WTC11 (cell line): Measurements from ENCODE around the gene SOCS3. TPM values are rescaled to one million over a fixed set of nuclear protein-coding genes. Genes with fewer than 3 reads are reported as not detected.

Experiments
- ATAC-seq: fragments of 200-7000 bp; cut with Tn5 transposase; 2 replicates; pipeline ENCODE4 v1.10.0; 2021; ENCODE audit warnings: mild to moderate bottlenecking, moderate library complexity
- CTCF ChIA-PET: fragments of 300-600 bp; sonication (Branson Sonifier 250); formaldehyde crosslinking; loops from one replicate; lab custom pipeline; 2021; ENCODE audit warnings: antibody characterized with exemption; lab: Charles Lee
- POLR2A ChIA-PET: fragments of 350-600 bp; sonication (Branson Sonifier 250); formaldehyde crosslinking; loops from one replicate; lab custom pipeline; 2021; ENCODE audit warnings: antibody characterized with exemption; lab: Charles Lee
- DNase-seq: peaks from one replicate; pipeline ENCODE4 v3.0.0; 2021; ENCODE audit warnings: low spot score
- H3K27ac Mint-ChIP-seq: 2 replicates; pipeline ENCODE4 v1.8.0; 2021; ENCODE audit warnings: mixed read lengths
- H3K27me3 Mint-ChIP-seq: 2 replicates; pipeline ENCODE4 v1.8.0; 2021; ENCODE audit warnings: low read depth, mild to moderate bottlenecking, moderate library complexity, mixed read lengths
- H3K36me3 Mint-ChIP-seq: 2 replicates; pipeline ENCODE4 v1.8.0; 2021; ENCODE audit warnings: mixed read lengths
- H3K4me1 Mint-ChIP-seq: 2 replicates; pipeline ENCODE4 v1.8.0; 2022; ENCODE audit warnings: mixed read lengths
- H3K4me3 Mint-ChIP-seq: 2 replicates; pipeline ENCODE4 v1.8.0; 2021; ENCODE audit warnings: mild to moderate bottlenecking, moderate library complexity, mixed read lengths
- H3K9me3 Mint-ChIP-seq: 2 replicates; pipeline ENCODE4 v1.8.0; 2021; ENCODE audit warnings: mixed read lengths
- AFF4 ChIP-seq: sonication (generic); formaldehyde crosslinking; IDR thresholded peaks from 2 replicates; pipeline ENCODE4 v1.8.1; 2023; ENCODE audit warnings: mild to moderate bottlenecking, missing genetic modification reagents, borderline replicate concordance
- ATF1 ChIP-seq: sonication (generic); formaldehyde crosslinking; IDR thresholded peaks from 2 replicates; pipeline ENCODE4 v1.8.1; 2023; ENCODE audit warnings: mild to moderate bottlenecking, moderate library complexity, missing genetic modification reagents
- ATF3 ChIP-seq: sonication (generic); formaldehyde crosslinking; conservative IDR thresholded peaks from 2 replicates; pipeline ENCODE4 v1.8.1; 2022; ENCODE audit warnings: mild to moderate bottlenecking, missing genetic modification reagents
- CREM ChIP-seq: sonication (generic); formaldehyde crosslinking; IDR thresholded peaks from 2 replicates; pipeline ENCODE4 v1.8.1; 2022; ENCODE audit warnings: mild to moderate bottlenecking, missing genetic modification reagents, moderate library complexity
- CTCF ChIP-seq: fragments of 200-600 bp; IDR thresholded peaks from 2 replicates; pipeline ENCODE4 v1.8.0; 2022; ENCODE audit warnings: antibody characterized with exemption
- E2F1 ChIP-seq: sonication (generic); formaldehyde crosslinking; IDR thresholded peaks from 2 replicates; pipeline ENCODE4 v1.8.0; 2022; ENCODE audit warnings: mild to moderate bottlenecking, missing genetic modification reagents
- E2F5 ChIP-seq: sonication (generic); formaldehyde crosslinking; IDR thresholded peaks from 2 replicates; pipeline ENCODE4 v1.8.1; 2022; ENCODE audit warnings: mild to moderate bottlenecking, moderate library complexity, missing genetic modification reagents
- ESRRA ChIP-seq: sonication (generic); formaldehyde crosslinking; IDR thresholded peaks from 2 replicates; pipeline ENCODE4 v1.8.1; 2022; ENCODE audit warnings: mild to moderate bottlenecking, missing genetic modification reagents, borderline replicate concordance
- IRF2 ChIP-seq: sonication (generic); formaldehyde crosslinking; IDR thresholded peaks from 2 replicates; pipeline ENCODE4 v1.8.0; 2022; ENCODE audit warnings: low read depth, missing genetic modification reagents, borderline replicate concordance
- JUN ChIP-seq: sonication (generic); formaldehyde crosslinking; IDR thresholded peaks from 2 replicates; pipeline ENCODE4 v1.8.0; 2023; ENCODE audit warnings: mild to moderate bottlenecking, missing genetic modification reagents
- MLX ChIP-seq: sonication (generic); formaldehyde crosslinking; IDR thresholded peaks from 2 replicates; pipeline ENCODE4 v1.8.1; 2023; ENCODE audit warnings: mild to moderate bottlenecking, missing genetic modification reagents, moderate library complexity
- NFATC4 ChIP-seq: fragments of 250-450 bp; sonication (Bioruptor Pico); IDR thresholded peaks from 2 replicates; pipeline ENCODE4 v1.9.0; 2021; ENCODE audit warnings: mild to moderate bottlenecking
- NR2C2 ChIP-seq: sonication (generic); formaldehyde crosslinking; IDR thresholded peaks from 2 replicates; pipeline ENCODE4 v1.8.0; 2022; ENCODE audit warnings: mild to moderate bottlenecking, missing genetic modification reagents
- PRRX2 ChIP-seq: fragments of 250-450 bp; sonication (Bioruptor Pico); IDR thresholded peaks from 2 replicates; pipeline ENCODE4 v1.8.0; 2021; ENCODE audit warnings: mild to moderate bottlenecking
- TCF7 ChIP-seq: sonication (generic); formaldehyde crosslinking; IDR thresholded peaks from 2 replicates; pipeline ENCODE4 v1.8.0; 2022; ENCODE audit warnings: mild to moderate bottlenecking, low read depth, missing genetic modification reagents, moderate library complexity
- TP53 ChIP-seq: sonication (generic); formaldehyde crosslinking; IDR thresholded peaks from 2 replicates; pipeline ENCODE4 v1.8.1; 2023; ENCODE audit warnings: mild to moderate bottlenecking, missing genetic modification reagents
- ZBTB21 ChIP-seq: sonication (generic); formaldehyde crosslinking; IDR thresholded peaks from 2 replicates; pipeline ENCODE4 v1.8.1; 2023; ENCODE audit warnings: mild to moderate bottlenecking, missing genetic modification reagents, borderline replicate concordance
- ZNF121 ChIP-seq: sonication (generic); formaldehyde crosslinking; IDR thresholded peaks from 2 replicates; pipeline ENCODE4 v1.8.0; 2023; ENCODE audit warnings: missing genetic modification reagents
- ZNF532 ChIP-seq: fragments of 250-450 bp; sonication (Bioruptor Pico); IDR thresholded peaks from 2 replicates; pipeline ENCODE4 v1.9.0; 2021; ENCODE audit warnings: mild to moderate bottlenecking, borderline replicate concordance
- total RNA-seq: library from RNA; stranded (reverse); gene quantifications from 3 replicates; pipeline ENCODE4 v1.2.3, GENCODE V29; 2021

Gene SOCS3
- total RNA-seq, 1 experiment from 2014 or later, result 23.8 TPM

GRCh38 chr17:78394209-78394608 lies 34.3 kb upstream of the SOCS3 start (continued):
- TF ChIP-seq CTCF, result no peak
- TF ChIP-seq ZBTB21, result no peak

GRCh38 chr17:78393575-78393974 lies 33.7 kb upstream of the SOCS3 start:
- CTCF ChIA-PET, result interaction anchor here (1.0 kb wide), 1 partner anchor 10 kb away, joined by 3 read pairs; no protein-coding TSS in a partner anchor
- Mint-ChIP-seq H3K4me3 (no peak overlapping the region), H3K9me3 (no peaks in the 10 kb centered on the region), H3K36me3 (peaks cover 41% of the 10 kb centered on the region), H3K4me1 (peaks cover 23% of the 10 kb centered on the region), H3K27ac (peak overlapping the region; percentile 69), H3K27me3 (no peaks in the 10 kb centered on the region)
- DNase-seq (no peak), ATAC-seq (no peak)
- POLR2A ChIA-PET, result interaction anchor here (0.7 kb wide), 1 partner anchor 174 kb away, joined by 3 read pairs; no protein-coding TSS in a partner anchor
- TF ChIP-seq AFF4 (CRISPR knock-in tag), result no peak
- no peak for TF ChIP-seq IRF2 (CRISPR knock-in tag)
- TF ChIP-seq E2F1 (CRISPR knock-in tag), result no peak
- TF ChIP-seq JUN (CRISPR knock-in tag), result no peak
- no peak for TF ChIP-seq TCF7
- no peak for TF ChIP-seq ZNF532 (CRISPR knock-in tag)
- TF ChIP-seq MLX (CRISPR knock-in tag), result no peak
- no peak for TF ChIP-seq ZNF121
- TF ChIP-seq TP53 (CRISPR knock-in tag), result no peak
- no peak for TF ChIP-seq CREM (CRISPR knock-in tag)
- TF ChIP-seq ESRRA (CRISPR knock-in tag), result no peak
- no peak for TF ChIP-seq PRRX2 (CRISPR knock-in tag)
- no peak for TF ChIP-seq ATF1 (CRISPR knock-in tag)
- no peak for TF ChIP-seq NFATC4 (CRISPR knock-in tag)
- TF ChIP-seq ATF3 (CRISPR knock-in tag), result no peak
- no peak for TF ChIP-seq E2F5 (CRISPR knock-in tag)
- TF ChIP-seq NR2C2 (CRISPR knock-in tag), result no peak
- TF ChIP-seq, all 79 proteins: peak for 0
